ENCODE measurements around the gene ZNF785. TPM values are rescaled to one million over a fixed set of nuclear protein-coding genes. Genes with fewer than 3 reads are reported as not detected.
A peak's percentile ranks its signal among the peaks of the same experiment; 100 is the strongest.
"Not testable (repeated sequence)": the region's sequence is repeated elsewhere in the genome, so short reads cannot be mapped to it uniquely, and the experiment has no call there.

Gene ZNF785
- total and polyA plus RNA-seq, 2 of the 13 experiments (the other 11 are each of a cell fraction or from before 2014, with no cell fraction given), result 0.01 TPM; not detected in 1

DNA sequence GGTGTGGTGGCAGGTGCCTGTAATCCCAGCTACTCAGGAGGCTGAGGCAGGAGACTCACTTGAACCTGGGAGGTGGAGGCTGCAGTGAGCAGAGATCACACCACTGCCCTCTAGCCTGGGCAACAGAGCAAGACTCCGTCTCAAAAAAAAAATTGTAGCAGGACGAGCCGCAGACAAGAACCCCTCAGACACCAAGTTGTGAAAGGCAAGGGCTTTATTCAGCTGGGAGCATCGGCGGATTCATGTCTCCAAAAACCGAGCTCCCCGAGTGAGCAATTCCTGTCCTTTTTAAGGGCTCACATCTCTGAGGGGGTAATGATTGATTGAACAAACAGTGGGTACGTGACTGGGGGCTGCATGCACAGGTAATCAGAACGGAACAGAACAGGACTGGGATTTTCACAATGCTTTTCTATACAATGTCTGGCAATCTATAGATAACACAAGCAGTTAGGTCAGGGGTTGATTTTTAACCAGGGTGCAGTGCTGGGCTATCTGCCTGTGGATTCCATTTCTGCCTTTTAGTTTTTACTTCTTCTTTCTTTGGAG lies 44.5 kb downstream of the ZNF785 start:
- FAIRE-seq, result peak; percentile 71
- H3K4me3 ChIP-seq (replicated peaks in 1 of 3; ENCODE audit: insufficient read depth in 1 of 3, low read depth in 2 of 3, low read length in 3 of 3), result peak overlapping the region; percentile 48 to 63 (median 58)
- H3K27me3 ChIP-seq (ENCODE audit: control insufficient read depth in 1 of 2, insufficient read depth in 2 of 2, low read length in 2 of 2); CTCF ChIA-PET (ENCODE audit: low intra/inter-chr PET ratio, low total read pairs); H3K36me3 ChIP-seq (replicated peaks in 1 of 2; ENCODE audit: control insufficient read depth in 1 of 2, insufficient read depth in 2 of 2, low read length in 2 of 2); H3K9me3 ChIP-seq (ENCODE audit: low read length); BruUV-seq (replicated peaks); H2AFZ ChIP-seq (ENCODE audit: low read length); H4K20me1 ChIP-seq (ENCODE audit: insufficient read depth, low read length); H3K79me2 ChIP-seq (ENCODE audit: insufficient read depth, low read length); in situ Hi-C loops (cut with HindIII; ENCODE audit: extremely low pct_ligation_motif_present, low pct_unique_long_range_greater_than_20kb): not testable (repeated sequence)
- H3K4me2 ChIP-seq (ENCODE audit: low read depth, low read length), result peak overlapping the region; percentile 97
- H3K27ac ChIP-seq (ENCODE audit: extremely low read length, insufficient read depth, low read length), result peak overlapping the region; percentile 62
- intact Hi-C loops (cut with micrococcal nuclease; ENCODE audit: unreplicated experiment), result loop anchor here (5.0 kb wide), 1 partner anchor 76 kb away; no protein-coding TSS in a partner anchor
- H3K4me1 ChIP-seq (ENCODE audit: insufficient read depth, low read length), result peaks cover 79% of the 10 kb centered on the region
- WGBS (ENCODE audit: low lambda C conversion rate), result 1% methylated on average over 9 of the region's 9 CpGs
- peak; percentile 72 for DNase-seq (ENCODE audit: low spot score)
- peak; percentile 84 for ATAC-seq
- POLR2A ChIA-PET, result interaction anchor here (0.6 to 4.0 kb wide), 9 partner anchors 11 to 147 kb away, joined by 3 to 30 read pairs (median 3); partner anchors contain the start of genes DCTPP1, ZNF688, ZNF689 and ZNF764
- H3K9ac ChIP-seq (ENCODE audit: insufficient read depth, low read depth, low read length), result peak overlapping the region; percentile 67
- TF ChIP-seq, protein P1, sequence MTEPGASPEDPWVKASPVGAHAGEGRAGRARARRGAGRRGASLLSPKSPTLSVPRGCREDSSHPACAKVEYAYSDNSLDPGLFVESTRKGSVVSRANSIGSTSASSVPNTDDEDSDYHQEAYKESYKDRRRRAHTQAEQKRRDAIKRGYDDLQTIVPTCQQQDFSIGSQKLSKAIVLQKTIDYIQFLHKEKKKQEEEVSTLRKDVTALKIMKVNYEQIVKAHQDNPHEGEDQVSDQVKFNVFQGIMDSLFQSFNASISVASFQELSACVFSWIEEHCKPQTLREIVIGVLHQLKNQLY (CRISPR knock-in tag; IDR thresholded peaks at IDR 0.05), result peak; percentile 87
- TF ChIP-seq HMG20B (CRISPR knock-in tag; conservative IDR thresholded peaks at IDR 0.05) (peak; percentile 60; the same call in 1 of the 2 replicates), MED1 (CRISPR knock-in tag; IDR thresholded peaks at IDR 0.05) (peak; percentile 91), ZNF205 (CRISPR knock-in tag; IDR thresholded peaks at IDR 0.05) (peak; percentile 76; the same call in 1 of the 2 replicates), ISL2 (CRISPR knock-in tag; IDR thresholded peaks at IDR 0.05) (peak; percentile 53; the same call in 1 of the 2 replicates)
- TF ChIP-seq, protein P2, sequence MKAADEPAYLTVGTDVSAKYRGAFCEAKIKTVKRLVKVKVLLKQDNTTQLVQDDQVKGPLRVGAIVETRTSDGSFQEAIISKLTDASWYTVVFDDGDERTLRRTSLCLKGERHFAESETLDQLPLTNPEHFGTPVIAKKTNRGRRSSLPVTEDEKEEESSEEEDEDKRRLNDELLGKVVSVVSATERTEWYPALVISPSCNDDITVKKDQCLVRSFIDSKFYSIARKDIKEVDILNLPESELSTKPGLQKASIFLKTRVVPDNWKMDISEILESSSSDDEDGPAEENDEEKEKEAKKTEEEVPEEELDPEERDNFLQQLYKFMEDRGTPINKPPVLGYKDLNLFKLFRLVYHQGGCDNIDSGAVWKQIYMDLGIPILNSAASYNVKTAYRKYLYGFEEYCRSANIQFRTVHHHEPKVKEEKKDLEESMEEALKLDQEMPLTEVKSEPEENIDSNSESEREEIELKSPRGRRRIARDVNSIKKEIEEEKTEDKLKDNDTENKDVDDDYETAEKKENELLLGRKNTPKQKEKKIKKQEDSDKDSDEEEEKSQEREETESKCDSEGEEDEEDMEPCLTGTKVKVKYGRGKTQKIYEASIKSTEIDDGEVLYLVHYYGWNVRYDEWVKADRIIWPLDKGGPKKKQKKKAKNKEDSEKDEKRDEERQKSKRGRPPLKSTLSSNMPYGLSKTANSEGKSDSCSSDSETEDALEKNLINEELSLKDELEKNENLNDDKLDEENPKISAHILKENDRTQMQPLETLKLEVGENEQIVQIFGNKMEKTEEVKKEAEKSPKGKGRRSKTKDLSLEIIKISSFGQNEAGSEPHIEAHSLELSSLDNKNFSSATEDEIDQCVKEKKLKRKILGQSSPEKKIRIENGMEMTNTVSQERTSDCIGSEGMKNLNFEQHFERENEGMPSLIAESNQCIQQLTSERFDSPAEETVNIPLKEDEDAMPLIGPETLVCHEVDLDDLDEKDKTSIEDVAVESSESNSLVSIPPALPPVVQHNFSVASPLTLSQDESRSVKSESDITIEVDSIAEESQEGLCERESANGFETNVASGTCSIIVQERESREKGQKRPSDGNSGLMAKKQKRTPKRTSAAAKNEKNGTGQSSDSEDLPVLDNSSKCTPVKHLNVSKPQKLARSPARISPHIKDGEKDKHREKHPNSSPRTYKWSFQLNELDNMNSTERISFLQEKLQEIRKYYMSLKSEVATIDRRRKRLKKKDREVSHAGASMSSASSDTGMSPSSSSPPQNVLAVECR (CRISPR knock-in tag; IDR thresholded peaks at IDR 0.05; ENCODE audit: borderline replicate concordance), result peak; percentile 42; the same call in 1 of the 2 replicates
- TF ChIP-seq, protein P3, sequence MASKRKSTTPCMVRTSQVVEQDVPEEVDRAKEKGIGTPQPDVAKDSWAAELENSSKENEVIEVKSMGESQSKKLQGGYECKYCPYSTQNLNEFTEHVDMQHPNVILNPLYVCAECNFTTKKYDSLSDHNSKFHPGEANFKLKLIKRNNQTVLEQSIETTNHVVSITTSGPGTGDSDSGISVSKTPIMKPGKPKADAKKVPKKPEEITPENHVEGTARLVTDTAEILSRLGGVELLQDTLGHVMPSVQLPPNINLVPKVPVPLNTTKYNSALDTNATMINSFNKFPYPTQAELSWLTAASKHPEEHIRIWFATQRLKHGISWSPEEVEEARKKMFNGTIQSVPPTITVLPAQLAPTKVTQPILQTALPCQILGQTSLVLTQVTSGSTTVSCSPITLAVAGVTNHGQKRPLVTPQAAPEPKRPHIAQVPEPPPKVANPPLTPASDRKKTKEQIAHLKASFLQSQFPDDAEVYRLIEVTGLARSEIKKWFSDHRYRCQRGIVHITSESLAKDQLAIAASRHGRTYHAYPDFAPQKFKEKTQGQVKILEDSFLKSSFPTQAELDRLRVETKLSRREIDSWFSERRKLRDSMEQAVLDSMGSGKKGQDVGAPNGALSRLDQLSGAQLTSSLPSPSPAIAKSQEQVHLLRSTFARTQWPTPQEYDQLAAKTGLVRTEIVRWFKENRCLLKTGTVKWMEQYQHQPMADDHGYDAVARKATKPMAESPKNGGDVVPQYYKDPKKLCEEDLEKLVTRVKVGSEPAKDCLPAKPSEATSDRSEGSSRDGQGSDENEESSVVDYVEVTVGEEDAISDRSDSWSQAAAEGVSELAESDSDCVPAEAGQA (IDR thresholded peaks at IDR 0.05; ENCODE audit: low read depth), result peak; percentile 46; the same call in 1 of the 2 replicates
- TF ChIP-seq, protein P3 (CRISPR knock-in tag; IDR thresholded peaks at IDR 0.05; ENCODE audit: borderline replicate concordance), result not testable (repeated sequence)
- TF ChIP-seq, protein P4, sequence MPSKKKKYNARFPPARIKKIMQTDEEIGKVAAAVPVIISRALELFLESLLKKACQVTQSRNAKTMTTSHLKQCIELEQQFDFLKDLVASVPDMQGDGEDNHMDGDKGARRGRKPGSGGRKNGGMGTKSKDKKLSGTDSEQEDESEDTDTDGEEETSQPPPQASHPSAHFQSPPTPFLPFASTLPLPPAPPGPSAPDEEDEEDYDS (CRISPR knock-in tag; IDR thresholded peaks at IDR 0.05), result peak; percentile 95
